WTC11 (cell line): ENCODE data around the gene GABRP. TPM values are rescaled to one million over a fixed set of nuclear protein-coding genes. Genes with fewer than 3 reads are reported as not detected.

ENCODE experiments used
- ATAC-seq: fragments of 200-7000 bp; cut with Tn5 transposase; 2 replicates; pipeline ENCODE4 v1.10.0; 2021; ENCODE audit warnings: mild to moderate bottlenecking, moderate library complexity
- CTCF ChIA-PET: fragments of 300-600 bp; sonication (Branson Sonifier 250); formaldehyde crosslinking; loops from one replicate; lab custom pipeline; 2021; ENCODE audit warnings: antibody characterized with exemption; lab: Charles Lee
- POLR2A ChIA-PET: fragments of 350-600 bp; sonication (Branson Sonifier 250); formaldehyde crosslinking; loops from one replicate; lab custom pipeline; 2021; ENCODE audit warnings: antibody characterized with exemption; lab: Charles Lee
- DNase-seq: peaks from one replicate; pipeline ENCODE4 v3.0.0; 2021; ENCODE audit warnings: low spot score
- H3K27ac Mint-ChIP-seq: 2 replicates; pipeline ENCODE4 v1.8.0; 2021; ENCODE audit warnings: mixed read lengths
- H3K27me3 Mint-ChIP-seq: 2 replicates; pipeline ENCODE4 v1.8.0; 2021; ENCODE audit warnings: low read depth, mild to moderate bottlenecking, moderate library complexity, mixed read lengths
- H3K36me3 Mint-ChIP-seq: 2 replicates; pipeline ENCODE4 v1.8.0; 2021; ENCODE audit warnings: mixed read lengths
- H3K4me1 Mint-ChIP-seq: 2 replicates; pipeline ENCODE4 v1.8.0; 2022; ENCODE audit warnings: mixed read lengths
- H3K4me3 Mint-ChIP-seq: 2 replicates; pipeline ENCODE4 v1.8.0; 2021; ENCODE audit warnings: mild to moderate bottlenecking, moderate library complexity, mixed read lengths
- H3K9me3 Mint-ChIP-seq: 2 replicates; pipeline ENCODE4 v1.8.0; 2021; ENCODE audit warnings: mixed read lengths
- CREM ChIP-seq: sonication (generic); formaldehyde crosslinking; IDR thresholded peaks from 2 replicates; pipeline ENCODE4 v1.8.1; 2022; ENCODE audit warnings: mild to moderate bottlenecking, missing genetic modification reagents, moderate library complexity
- FOXP4 ChIP-seq: sonication (generic); formaldehyde crosslinking; IDR thresholded peaks from 2 replicates; pipeline ENCODE4 v1.8.0; 2022; ENCODE audit warnings: mild to moderate bottlenecking, missing genetic modification reagents
- GTF2I ChIP-seq: fragments of 250-450 bp; sonication (Bioruptor Pico); conservative IDR thresholded peaks from 2 replicates; pipeline ENCODE4 v1.4.0; 2021; ENCODE audit warnings: mild to moderate bottlenecking
- JAZF1 ChIP-seq: fragments of 250-450 bp; sonication (Bioruptor Pico); IDR thresholded peaks from 2 replicates; pipeline ENCODE4 v1.9.0; 2021; ENCODE audit warnings: moderate library complexity, mild to moderate bottlenecking, inconsistent platforms
- KAT7 ChIP-seq: sonication (generic); formaldehyde crosslinking; IDR thresholded peaks from 2 replicates; pipeline ENCODE4 v1.8.1; 2023; ENCODE audit warnings: missing genetic modification reagents, mild to moderate bottlenecking, borderline replicate concordance
- MLX ChIP-seq: sonication (generic); formaldehyde crosslinking; IDR thresholded peaks from 2 replicates; pipeline ENCODE4 v1.8.1; 2023; ENCODE audit warnings: mild to moderate bottlenecking, missing genetic modification reagents, moderate library complexity
- MYBL2 ChIP-seq: sonication (generic); formaldehyde crosslinking; IDR thresholded peaks from 2 replicates; pipeline ENCODE4 v1.8.1; 2023; ENCODE audit warnings: mild to moderate bottlenecking, moderate library complexity, missing genetic modification reagents
- NR1H2 ChIP-seq: sonication (generic); formaldehyde crosslinking; IDR thresholded peaks from 2 replicates; pipeline ENCODE4 v1.9.0; 2021; ENCODE audit warnings: mild to moderate bottlenecking, moderate library complexity, missing genetic modification reagents
- NR3C1 ChIP-seq: sonication (generic); formaldehyde crosslinking; conservative IDR thresholded peaks from 2 replicates; pipeline ENCODE4 v1.8.1; 2023; ENCODE audit warnings: low read depth, mild to moderate bottlenecking, missing genetic modification reagents
- TP53 ChIP-seq: sonication (generic); formaldehyde crosslinking; IDR thresholded peaks from 2 replicates; pipeline ENCODE4 v1.8.1; 2023; ENCODE audit warnings: mild to moderate bottlenecking, missing genetic modification reagents
- ZMAT4 ChIP-seq: fragments of 250-450 bp; sonication (Bioruptor Pico); IDR thresholded peaks from 2 replicates; pipeline ENCODE4 v1.9.0; 2021; ENCODE audit warnings: mild to moderate bottlenecking
- ZNF232 ChIP-seq: sonication (generic); formaldehyde crosslinking; IDR thresholded peaks from 2 replicates; pipeline ENCODE4 v1.8.0; 2022; ENCODE audit warnings: mild to moderate bottlenecking, missing genetic modification reagents
- ZNF396 ChIP-seq: fragments of 250-450 bp; sonication (Bioruptor Pico); IDR thresholded peaks from 2 replicates; pipeline ENCODE4 v1.8.0; 2021; ENCODE audit warnings: mild to moderate bottlenecking, moderate library complexity, borderline replicate concordance
- total RNA-seq: library from RNA; stranded (reverse); gene quantifications from 3 replicates; pipeline ENCODE4 v1.2.3, GENCODE V29; 2021
- TF ChIP-seq, protein P1 (sequence below): sonication (generic); formaldehyde crosslinking; IDR thresholded peaks from 2 replicates; pipeline ENCODE4 v1.8.1; 2023; ENCODE audit warnings: mild to moderate bottlenecking, missing genetic modification reagents
- TF ChIP-seq, protein P2 (sequence below): fragments of 250-450 bp; sonication (Bioruptor Pico); IDR thresholded peaks from 2 replicates; pipeline ENCODE4 v1.8.0; 2021; ENCODE audit warnings: mild to moderate bottlenecking
- TF ChIP-seq, protein P3 (sequence below): fragments of 250-450 bp; sonication (Bioruptor Pico); IDR thresholded peaks from 2 replicates; pipeline ENCODE4 v1.9.0; 2021; ENCODE audit warnings: mild to moderate bottlenecking
- TF ChIP-seq, protein P4 (sequence below): sonication (generic); formaldehyde crosslinking; IDR thresholded peaks from 2 replicates; pipeline ENCODE4 v1.8.1; 2022; ENCODE audit warnings: mild to moderate bottlenecking, moderate library complexity, missing genetic modification reagents
- TF ChIP-seq, protein P5 (sequence below): fragments of 250-450 bp; sonication (Bioruptor Pico); conservative IDR thresholded peaks from 2 replicates; pipeline ENCODE4 v1.9.0; 2021; ENCODE audit warnings: mild to moderate bottlenecking

GABRP gene
- total RNA-seq, 1 experiment from 2014 or later, result 4.8 TPM

DNA sequence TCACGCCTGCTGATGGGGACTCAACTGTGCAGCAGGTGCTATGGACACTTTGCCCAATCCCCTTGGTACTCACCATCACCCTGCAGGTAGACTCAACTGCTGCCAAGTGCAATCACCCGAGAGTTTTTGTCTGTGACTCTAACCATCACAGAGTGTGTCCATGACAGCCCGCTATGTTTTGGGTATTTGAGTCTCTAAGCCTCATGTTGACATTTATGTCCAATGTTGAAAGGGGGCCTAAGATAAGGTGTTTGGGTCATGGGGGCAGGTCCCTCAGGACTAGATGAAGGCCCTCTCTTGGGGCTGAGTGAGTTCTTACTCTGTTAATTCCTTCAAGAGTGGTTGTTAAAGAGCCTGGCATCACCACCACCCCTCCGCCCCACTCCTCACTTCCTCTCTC lies 44.1 kb upstream of the GABRP start:
- Mint-ChIP-seq H3K36me3 (peaks cover 15% of the 10 kb centered on the region), H3K27me3 (peaks cover 9% of the 10 kb centered on the region; the same call in 1 of the 2 replicates), H3K9me3 (peaks cover 38% of the 10 kb centered on the region), H3K27ac (no peak overlapping the region), H3K4me3 (no peak overlapping the region), H3K4me1 (peaks cover 47% of the 10 kb centered on the region)
- no peak for TF ChIP-seq MLX (CRISPR knock-in tag)
- no peak for TF ChIP-seq TP53 (CRISPR knock-in tag)
- TF ChIP-seq CREM, result no peak
- no peak for TF ChIP-seq NR1H2 (CRISPR knock-in tag)
- TF ChIP-seq JAZF1, result no peak
- no peak for TF ChIP-seq GTF2I (CRISPR knock-in tag)
- TF ChIP-seq, protein P1, sequence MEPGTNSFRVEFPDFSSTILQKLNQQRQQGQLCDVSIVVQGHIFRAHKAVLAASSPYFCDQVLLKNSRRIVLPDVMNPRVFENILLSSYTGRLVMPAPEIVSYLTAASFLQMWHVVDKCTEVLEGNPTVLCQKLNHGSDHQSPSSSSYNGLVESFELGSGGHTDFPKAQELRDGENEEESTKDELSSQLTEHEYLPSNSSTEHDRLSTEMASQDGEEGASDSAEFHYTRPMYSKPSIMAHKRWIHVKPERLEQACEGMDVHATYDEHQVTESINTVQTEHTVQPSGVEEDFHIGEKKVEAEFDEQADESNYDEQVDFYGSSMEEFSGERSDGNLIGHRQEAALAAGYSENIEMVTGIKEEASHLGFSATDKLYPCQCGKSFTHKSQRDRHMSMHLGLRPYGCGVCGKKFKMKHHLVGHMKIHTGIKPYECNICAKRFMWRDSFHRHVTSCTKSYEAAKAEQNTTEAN (CRISPR knock-in tag), result no peak
- TF ChIP-seq ZMAT4 (CRISPR knock-in tag), result no peak
- no peak for TF ChIP-seq NR3C1 (CRISPR knock-in tag)
- no peak for TF ChIP-seq ZNF396 (CRISPR knock-in tag)
- TF ChIP-seq, protein P2, sequence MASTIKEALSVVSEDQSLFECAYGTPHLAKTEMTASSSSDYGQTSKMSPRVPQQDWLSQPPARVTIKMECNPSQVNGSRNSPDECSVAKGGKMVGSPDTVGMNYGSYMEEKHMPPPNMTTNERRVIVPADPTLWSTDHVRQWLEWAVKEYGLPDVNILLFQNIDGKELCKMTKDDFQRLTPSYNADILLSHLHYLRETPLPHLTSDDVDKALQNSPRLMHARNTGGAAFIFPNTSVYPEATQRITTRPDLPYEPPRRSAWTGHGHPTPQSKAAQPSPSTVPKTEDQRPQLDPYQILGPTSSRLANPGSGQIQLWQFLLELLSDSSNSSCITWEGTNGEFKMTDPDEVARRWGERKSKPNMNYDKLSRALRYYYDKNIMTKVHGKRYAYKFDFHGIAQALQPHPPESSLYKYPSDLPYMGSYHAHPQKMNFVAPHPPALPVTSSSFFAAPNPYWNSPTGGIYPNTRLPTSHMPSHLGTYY, result no peak
- TF ChIP-seq, protein P3, sequence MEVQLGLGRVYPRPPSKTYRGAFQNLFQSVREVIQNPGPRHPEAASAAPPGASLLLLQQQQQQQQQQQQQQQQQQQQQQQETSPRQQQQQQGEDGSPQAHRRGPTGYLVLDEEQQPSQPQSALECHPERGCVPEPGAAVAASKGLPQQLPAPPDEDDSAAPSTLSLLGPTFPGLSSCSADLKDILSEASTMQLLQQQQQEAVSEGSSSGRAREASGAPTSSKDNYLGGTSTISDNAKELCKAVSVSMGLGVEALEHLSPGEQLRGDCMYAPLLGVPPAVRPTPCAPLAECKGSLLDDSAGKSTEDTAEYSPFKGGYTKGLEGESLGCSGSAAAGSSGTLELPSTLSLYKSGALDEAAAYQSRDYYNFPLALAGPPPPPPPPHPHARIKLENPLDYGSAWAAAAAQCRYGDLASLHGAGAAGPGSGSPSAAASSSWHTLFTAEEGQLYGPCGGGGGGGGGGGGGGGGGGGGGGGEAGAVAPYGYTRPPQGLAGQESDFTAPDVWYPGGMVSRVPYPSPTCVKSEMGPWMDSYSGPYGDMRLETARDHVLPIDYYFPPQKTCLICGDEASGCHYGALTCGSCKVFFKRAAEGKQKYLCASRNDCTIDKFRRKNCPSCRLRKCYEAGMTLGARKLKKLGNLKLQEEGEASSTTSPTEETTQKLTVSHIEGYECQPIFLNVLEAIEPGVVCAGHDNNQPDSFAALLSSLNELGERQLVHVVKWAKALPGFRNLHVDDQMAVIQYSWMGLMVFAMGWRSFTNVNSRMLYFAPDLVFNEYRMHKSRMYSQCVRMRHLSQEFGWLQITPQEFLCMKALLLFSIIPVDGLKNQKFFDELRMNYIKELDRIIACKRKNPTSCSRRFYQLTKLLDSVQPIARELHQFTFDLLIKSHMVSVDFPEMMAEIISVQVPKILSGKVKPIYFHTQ (CRISPR knock-in tag), result no peak
- no peak for TF ChIP-seq ZNF232 (CRISPR knock-in tag)
- POLR2A ChIA-PET, result no interaction called here
- CTCF ChIA-PET, result interaction anchor here (0.7 kb wide), 1 partner anchor 17 kb away, joined by 3 read pairs; no protein-coding TSS in a partner anchor
- no peak for DNase-seq
- ATAC-seq, result no peak

- Mint-ChIP-seq H3K27me3 (peaks cover 9% of the 10 kb centered on the region; the same call in 1 of the 2 replicates), H3K9me3 (peaks cover 31% of the 10 kb centered on the region), H3K4me1 (peaks cover 56% of the 10 kb centered on the region), H3K27ac (no peak overlapping the region), H3K36me3 (peaks cover 12% of the 10 kb centered on the region), H3K4me3 (no peak overlapping the region)
- DNase-seq (no peak), ATAC-seq (no peak)
- CTCF ChIA-PET, result interaction anchor here (1.5 to 1.6 kb wide), 2 partner anchors 51 to 109 kb away, joined by 5 to 6 read pairs; no protein-coding TSS in a partner anchor
- POLR2A ChIA-PET, result no interaction called here
- TF ChIP-seq, protein P4, sequence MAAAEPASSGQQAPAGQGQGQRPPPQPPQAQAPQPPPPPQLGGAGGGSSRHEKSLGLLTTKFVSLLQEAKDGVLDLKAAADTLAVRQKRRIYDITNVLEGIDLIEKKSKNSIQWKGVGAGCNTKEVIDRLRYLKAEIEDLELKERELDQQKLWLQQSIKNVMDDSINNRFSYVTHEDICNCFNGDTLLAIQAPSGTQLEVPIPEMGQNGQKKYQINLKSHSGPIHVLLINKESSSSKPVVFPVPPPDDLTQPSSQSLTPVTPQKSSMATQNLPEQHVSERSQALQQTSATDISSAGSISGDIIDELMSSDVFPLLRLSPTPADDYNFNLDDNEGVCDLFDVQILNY (CRISPR knock-in tag), result no peak
- TF ChIP-seq, protein P5, sequence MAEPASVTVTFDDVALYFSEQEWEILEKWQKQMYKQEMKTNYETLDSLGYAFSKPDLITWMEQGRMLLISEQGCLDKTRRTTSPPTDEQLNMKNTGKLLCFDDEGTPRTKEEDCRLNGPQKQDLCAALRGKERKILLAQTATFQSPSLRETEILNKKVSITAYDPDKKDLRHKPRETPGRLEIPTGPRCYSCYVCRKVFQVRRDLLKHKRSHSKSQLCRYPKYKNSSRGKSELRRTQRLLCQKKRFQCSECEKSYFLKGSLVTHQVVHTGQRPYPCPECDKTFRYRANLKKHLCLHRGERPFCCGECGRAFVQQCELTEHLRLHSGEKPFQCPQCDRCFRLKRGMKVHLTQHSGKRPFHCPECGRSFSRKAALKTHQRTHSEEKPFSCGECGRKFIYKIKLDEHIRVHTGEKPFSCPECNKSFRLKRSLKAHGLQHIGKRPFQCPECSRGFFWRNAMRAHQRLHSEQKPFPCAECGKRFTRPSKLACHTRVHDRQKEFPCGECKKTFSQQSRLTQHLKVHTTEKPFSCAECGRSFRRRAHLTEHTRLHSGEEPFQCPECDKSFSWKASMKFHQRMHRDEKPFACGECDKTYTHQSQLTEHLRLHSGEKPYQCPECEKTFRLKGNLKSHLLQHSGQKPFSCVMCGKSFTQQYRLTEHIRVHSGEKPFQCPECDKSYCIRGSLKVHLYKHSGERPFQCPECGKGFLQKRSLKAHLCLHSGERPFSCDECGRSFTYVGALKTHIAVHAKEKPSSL (CRISPR knock-in tag), result no peak
- TF ChIP-seq ZNF232 (CRISPR knock-in tag) (no peak), JAZF1 (no peak), FOXP4 (CRISPR knock-in tag) (no peak), KAT7 (CRISPR knock-in tag) (no peak), MYBL2 (CRISPR knock-in tag) (no peak)
Measured at GRCh38 chr5:170740551-170741205, 42.8 kb upstream of the GABRP start.
